Aorta (tissue), 5 donors: Measurements from ENCODE around the gene VPS13C. TPM values are rescaled to one million over a fixed set of nuclear protein-coding genes. Genes with fewer than 3 reads are reported as not detected.

Experiments used
- ATAC-seq: fragments of 200-7000 bp; cut with Tn5 transposase; one replicate; pipeline ENCODE4 v1.9.1; 2022; ENCODE audit warnings: moderate library complexity; ENCODE audit not compliant: low FRiP score
- DNase-seq, 2 donors: peaks; one replicate each; pipeline ENCODE4 v3.0.0-alpha.2; 2020
- H3K27ac ChIP-seq, 2 donors: one replicate each; pipeline ENCODE4 v1.5.1; 2013; ENCODE audit warnings: low read length in 2 of 2, mild to moderate bottlenecking in 2 of 2, moderate library complexity in 2 of 2, control low read depth in 1 of 2, inconsistent platforms in 1 of 2, low read depth in 1 of 2
- H3K27me3 ChIP-seq, 2 donors: one replicate each; pipeline ENCODE4 v1.6.1; 2013; ENCODE audit warnings: control low read depth in 1 of 2, low read length in 1 of 2, mild to moderate bottlenecking in 1 of 2, moderate library complexity in 1 of 2; ENCODE audit not compliant: insufficient read depth in 2 of 2, control insufficient read depth in 1 of 2
- H3K36me3 ChIP-seq, 2 donors: one replicate each; pipeline ENCODE4 v1.6.1; 2013; ENCODE audit warnings: control low read depth in 1 of 2, low read length in 1 of 2, mild to moderate bottlenecking in 1 of 2; ENCODE audit not compliant: insufficient read depth in 2 of 2, control insufficient read depth in 1 of 2
- H3K4me1 ChIP-seq, 2 donors: one replicate each; pipeline ENCODE4 v1.6.1; 2013; ENCODE audit warnings: low read length in 2 of 2, control low read depth in 1 of 2, mild to moderate bottlenecking in 1 of 2, moderate library complexity in 1 of 2; ENCODE audit not compliant: insufficient read depth in 2 of 2, control insufficient read depth in 1 of 2
- H3K4me3 ChIP-seq, 2 donors: one replicate each; pipeline ENCODE4 v1.5.1; 2013; ENCODE audit warnings: low read length in 2 of 2, control low read depth in 1 of 2, mild to moderate bottlenecking in 1 of 2
- H3K9me3 ChIP-seq: one replicate; pipeline ENCODE4 v1.6.1; 2013; ENCODE audit warnings: mild to moderate bottlenecking, low read length; ENCODE audit not compliant: control insufficient read depth
- WGBS, 2 donors: extraction: QIAGEN DNeasy Blood & Tissue Kit; methylation state at CpG; one replicate each; pipeline ENCODE4 v1.1.7; 2013; 5-methylcytosine and 5-hydroxymethylcytosine counted together
- intact Hi-C, 2 donors: fragments of 100-400 bp; cut with DNase I; formaldehyde crosslinking; loops; one replicate each; pipeline versions ENCODE4 v1.14.2 to v1.15.0; 2022
- long read RNA-seq, 2 donors: library from polyadenylated mRNA; unstranded; transcript quantifications; one replicate each; pipeline ENCODE4 v2.0.0, GENCODE V29; 2020 to 2021
- polyA plus RNA-seq, 2 donors: library from polyadenylated mRNA; stranded (reverse); fragments of 200-250 nt; gene quantifications; one replicate each; pipeline ENCODE4 v1.2.3, GENCODE V29; 2013
- total RNA-seq, 2 donors: library from RNA; stranded (reverse); fragmentation: NEBNext Ultra II Directional; extraction: Animal tissue kit (Norgen Biotek cat#: 25700); gene quantifications; one replicate each; pipeline ENCODE4 v1.2.1, GENCODE V29; 2021
- donor health status: healthy with polysubstance abuse.
- donor health status: Bipolar disorder and iron deficiency.
- donor health status: DM: no; HTN: no; CAD: no.
- donor health status: DM: no; HTN: no; CAD: no.
- donor health status: DM: yes; HTN: yes; CAD: no.

The VPS13C gene
- total RNA-seq, result 100 to 1,000 TPM in 1 of 2 donors, 10 to 100 TPM in 1; 94.9 to 123 TPM
- 10 to 100 TPM in 1 of 2 donors, 1 to 10 TPM in 1; 3.1 to 26.3 TPM for polyA plus RNA-seq
- long read RNA-seq, donor 1, partial matches to known transcripts, result 23 of 39 reads
- long read RNA-seq, donor 1, other reads (novel, unspliced or antisense), result 16 of 39 reads
- long read RNA-seq, donor 2, partial matches to known transcripts, result 10 of 18 reads
- long read RNA-seq, donor 2, other reads (novel, unspliced or antisense), result 5 of 18 reads

GRCh38 chr15:62060113-62060895 lies at the start of gene VPS13C:
Gene VPS13C (minus strand): TSS chr15:62060447. CDS start chr15:62060374, 73 bp downstream.
- no peaks in the 10 kb centered on the region for H3K36me3 ChIP-seq
- no peaks in the 10 kb centered on the region for H3K4me1 ChIP-seq
- no peaks in the 10 kb centered on the region for H3K9me3 ChIP-seq
- 0% methylated on average over 65 to 73 of the region's 73 CpGs for WGBS, 2 donors
- H3K4me3 ChIP-seq, result peak within 1 kb of the TSS; percentile 81 to 98
- ATAC-seq (peak; percentile 100), DNase-seq (peak; percentile 96)
- peak within 1 kb of the TSS in 1 of 2 donors; percentile 53 for H3K27ac ChIP-seq
- H3K27me3 ChIP-seq, result no peaks in the 10 kb centered on the region
- intact Hi-C loops, result no loop called here

DNA sequence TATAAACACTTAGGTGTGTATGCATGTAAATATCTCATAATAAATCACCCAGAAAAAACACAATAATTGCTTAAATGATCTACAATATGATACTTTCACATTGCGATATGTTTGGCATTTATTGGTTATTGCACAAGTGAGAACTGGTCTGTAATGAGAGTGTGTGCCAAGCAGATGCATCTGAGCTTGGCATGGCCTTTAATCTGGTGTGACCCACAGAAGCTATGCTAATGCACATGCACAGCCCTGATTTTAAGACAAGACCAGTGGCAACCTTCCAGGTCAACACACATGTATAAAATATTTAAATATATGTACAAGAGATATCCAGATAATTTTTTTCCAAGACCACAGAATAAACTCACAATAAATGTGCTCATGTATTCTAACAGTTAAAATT lies 49.2 kb upstream of the VPS13C start:
- no peak overlapping the region for H3K27ac ChIP-seq
- H3K4me1 ChIP-seq, result no peaks in the 10 kb centered on the region
- H3K9me3 ChIP-seq, result no peaks in the 10 kb centered on the region
- 95 to 96% methylated on average over 1 of the region's 1 CpG for WGBS, 2 donors
- intact Hi-C loops, result no loop called here
- ATAC-seq (no peak), DNase-seq (no peak)
- H3K27me3 ChIP-seq, result no peaks in the 10 kb centered on the region
- H3K4me3 ChIP-seq, result no peak overlapping the region
- no peaks in the 10 kb centered on the region for H3K36me3 ChIP-seq

DNA sequence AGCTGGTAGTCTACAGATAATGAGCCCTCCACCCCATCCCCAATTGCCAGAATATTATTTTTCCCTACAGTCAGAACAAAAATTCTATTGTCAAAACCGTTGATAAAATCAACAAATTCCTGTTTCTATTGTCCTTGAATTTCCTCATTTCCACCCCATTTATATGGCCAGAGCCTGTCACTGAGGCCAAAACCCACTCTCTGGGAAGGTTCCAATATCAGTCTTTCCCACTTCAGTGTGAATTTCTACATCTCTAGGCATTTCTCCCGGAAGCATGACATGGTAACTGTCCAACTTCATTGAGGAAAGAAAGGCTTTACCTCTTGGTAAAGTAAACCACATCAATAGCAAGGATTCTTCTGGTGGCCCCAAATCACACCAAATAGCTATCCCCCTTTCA lies 48.2 kb upstream of the VPS13C start:
- Histone ChIP-seq H3K27ac (no peak overlapping the region), H3K4me3 (no peak overlapping the region), H3K36me3 (no peaks in the 10 kb centered on the region), H3K9me3 (no peaks in the 10 kb centered on the region), H3K4me1 (no peaks in the 10 kb centered on the region), H3K27me3 (no peaks in the 10 kb centered on the region)
- intact Hi-C loops, result no loop called here
- DNase-seq, result no peak
- ATAC-seq, result no peak
- 61 to 70% methylated on average over 2 of the region's 2 CpGs for WGBS, 2 donors

GRCh38 chr15:62107571-62108121 lies 47.4 kb upstream of the VPS13C start:
- no peak overlapping the region for H3K27ac ChIP-seq
- ATAC-seq, result no peak
- WGBS, 2 donors, result 79 to 81% methylated on average over 2 of the region's 2 CpGs
- DNase-seq, result no peak
- H3K9me3 ChIP-seq, result no peaks in the 10 kb centered on the region
- H3K4me1 ChIP-seq, result no peaks in the 10 kb centered on the region
- no peaks in the 10 kb centered on the region for H3K27me3 ChIP-seq
- H3K36me3 ChIP-seq, result no peaks in the 10 kb centered on the region
- no peak overlapping the region for H3K4me3 ChIP-seq
- intact Hi-C loops, result no loop called here

- no peak for ATAC-seq
- H3K27ac ChIP-seq, result no peak overlapping the region
- H3K27me3 ChIP-seq, result no peaks in the 10 kb centered on the region
- H3K9me3 ChIP-seq, result no peaks in the 10 kb centered on the region
- H3K4me1 ChIP-seq, result no peaks in the 10 kb centered on the region
- H3K4me3 ChIP-seq, result no peak overlapping the region
- no peaks in the 10 kb centered on the region for H3K36me3 ChIP-seq
- intact Hi-C loops, result no loop called here
- 94 to 97% methylated on average over 3 of the region's 3 CpGs for WGBS, 2 donors
- DNase-seq, result no peak
These were observed 45.8 kb upstream of the VPS13C start for GRCh38 chr15:62106096-62106495.

GRCh38 chr15:62105266-62105665 lies 45.0 kb upstream of the VPS13C start:
- no peaks in the 10 kb centered on the region for H3K36me3 ChIP-seq
- no peaks in the 10 kb centered on the region for H3K27me3 ChIP-seq
- ATAC-seq (no peak), DNase-seq (no peak)
- no peak overlapping the region for H3K4me3 ChIP-seq
- WGBS, 2 donors, result 94% methylated on average over 11 of the region's 11 CpGs
- no peaks in the 10 kb centered on the region for H3K4me1 ChIP-seq
- intact Hi-C loops, result no loop called here
- H3K9me3 ChIP-seq, result no peaks in the 10 kb centered on the region
- H3K27ac ChIP-seq, result no peak overlapping the region

DNA sequence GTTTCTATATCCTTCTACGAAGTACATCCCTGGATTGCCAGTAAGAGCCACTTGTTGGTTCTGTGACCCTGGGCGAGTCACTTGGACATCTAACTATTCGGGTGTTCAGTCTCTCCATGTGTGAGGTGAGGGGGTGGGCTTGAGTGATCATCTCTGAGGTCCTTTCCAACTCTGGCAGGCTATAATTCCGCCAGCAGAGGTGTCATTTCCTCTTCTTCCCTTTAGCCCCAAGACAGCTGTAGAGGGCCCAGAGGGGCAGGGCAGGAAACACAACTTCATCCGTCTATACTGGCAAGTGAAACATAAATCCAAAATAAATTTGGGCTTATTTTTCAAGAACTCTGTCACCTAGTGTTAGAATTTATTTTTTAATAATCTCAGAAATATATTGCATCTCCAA lies 44.6 kb upstream of the VPS13C start:
- H3K36me3 ChIP-seq, result no peaks in the 10 kb centered on the region
- intact Hi-C loops, result no loop called here
- WGBS, 2 donors, result 63 to 69% methylated on average over 5 of the region's 5 CpGs
- no peaks in the 10 kb centered on the region for H3K27me3 ChIP-seq
- no peaks in the 10 kb centered on the region for H3K9me3 ChIP-seq
- H3K4me1 ChIP-seq, result no peaks in the 10 kb centered on the region
- no peak overlapping the region for H3K27ac ChIP-seq
- no peak for ATAC-seq
- no peak for DNase-seq
- no peak overlapping the region for H3K4me3 ChIP-seq

GRCh38 chr15:62104401-62104800 lies 44.2 kb upstream of the VPS13C start:
- DNase-seq (no peak), ATAC-seq (no peak)
- Histone ChIP-seq H3K9me3 (no peaks in the 10 kb centered on the region), H3K27ac (no peak overlapping the region), H3K4me1 (no peaks in the 10 kb centered on the region), H3K4me3 (no peak overlapping the region), H3K36me3 (no peaks in the 10 kb centered on the region), H3K27me3 (no peaks in the 10 kb centered on the region)
- 59% methylated on average over 3 of the region's 3 CpGs for WGBS, 2 donors
- intact Hi-C loops, result no loop called here

- no peaks in the 10 kb centered on the region for H3K36me3 ChIP-seq
- ATAC-seq, result no peak
- H3K4me1 ChIP-seq, result no peaks in the 10 kb centered on the region
- H3K27me3 ChIP-seq, result no peaks in the 10 kb centered on the region
- WGBS, 2 donors, result 88 to 89% methylated on average over 7 of the region's 7 CpGs
- no peaks in the 10 kb centered on the region for H3K9me3 ChIP-seq
- no peak overlapping the region for H3K4me3 ChIP-seq
- DNase-seq, result no peak
- no peak overlapping the region for H3K27ac ChIP-seq
- intact Hi-C loops, result no loop called here
These were observed 43.2 kb upstream of the VPS13C start for GRCh38 chr15:62103431-62103830.
